Measurements from ENCODE around the gene TNIP1. TPM values are rescaled to one million over a fixed set of nuclear protein-coding genes. Genes with fewer than 3 reads are reported as not detected.

TNIP1 gene
- total RNA-seq, 4 donors from 2014 or later, result 74.4 to 115 (median 94.7) TPM

GRCh38 chr5:151081431-151082281 is 822 bp upstream of the TNIP1 start:
- TF ChIP-seq CTCF (IDR thresholded peaks at IDR 0.05) (no peak), POLR2A (IDR thresholded peaks at IDR 0.05) (no peak)
- WGBS, 2 donors, result 16 to 17% methylated on average over 15 of the region's 15 CpGs
- intact Hi-C loops (cut with DNase I), result no loop called here
- Histone ChIP-seq H3K27me3 (no peaks in the 10 kb centered on the region), H3K9me3 (no peaks in the 10 kb centered on the region), H3K27ac (peak overlapping the region; percentile 97 to 99 (median 99)), H3K4me1 (peaks cover 15 to 74% of the 10 kb centered on the region in 2 donors), H3K36me3 (no peaks in the 10 kb centered on the region), H3K4me3 (replicated peaks in 1 of 3) (peak overlapping the region; percentile 54 to 62 (median 61))
- no peak for DNase-seq

GRCh38 chr5:151079838-151080612 is 809 bp downstream of the TNIP1 start:
- peak overlapping the region; percentile 49 to 62 (median 54) for H3K4me3 ChIP-seq (replicated peaks in 1 of 3)
- H3K27ac ChIP-seq, result peak overlapping the region; percentile 97 to 99 (median 99)
- H3K27me3 ChIP-seq, result no peaks in the 10 kb centered on the region
- WGBS, 2 donors, result 12 to 19% methylated on average over 11 to 21 of the region's 21 CpGs
- DNase-seq, result no peak
- no peaks in the 10 kb centered on the region for H3K36me3 ChIP-seq
- TF ChIP-seq POLR2A (IDR thresholded peaks at IDR 0.05) (no peak), CTCF (IDR thresholded peaks at IDR 0.05) (no peak)
- intact Hi-C loops (cut with DNase I), result no loop called here
- peaks cover 27 to 72% of the 10 kb centered on the region in 2 donors for H3K4me1 ChIP-seq
- no peaks in the 10 kb centered on the region for H3K9me3 ChIP-seq

GRCh38 chr5:151078490-151079262 is 2.2 kb downstream of the TNIP1 start:
- Histone ChIP-seq H3K27me3 (no peaks in the 10 kb centered on the region), H3K36me3 (no peaks in the 10 kb centered on the region), H3K27ac (no peak overlapping the region), H3K4me3 (replicated peaks in 1 of 3) (no peak overlapping the region), H3K9me3 (no peaks in the 10 kb centered on the region), H3K4me1 (peaks cover 33 to 61% of the 10 kb centered on the region in 2 donors)
- WGBS, 2 donors, result 84 to 86% methylated on average over 16 of the region's 16 CpGs
- no peak for TF ChIP-seq CTCF (IDR thresholded peaks at IDR 0.05)
- TF ChIP-seq POLR2A (IDR thresholded peaks at IDR 0.05), result no peak
- DNase-seq, result no peak
- intact Hi-C loops (cut with DNase I), result no loop called here

- Histone ChIP-seq H3K4me3 (replicated peaks in 1 of 3) (no peak overlapping the region), H3K27me3 (no peaks in the 10 kb centered on the region), H3K9me3 (no peaks in the 10 kb centered on the region), H3K36me3 (no peaks in the 10 kb centered on the region), H3K4me1 (peaks cover 29 to 54% of the 10 kb centered on the region in 2 donors), H3K27ac (no peak overlapping the region)
- intact Hi-C loops (cut with DNase I), result no loop called here
- DNase-seq, result no peak
- TF ChIP-seq CTCF (IDR thresholded peaks at IDR 0.05) (no peak), POLR2A (IDR thresholded peaks at IDR 0.05) (no peak)
- WGBS, 2 donors, result 93 to 100% methylated on average over 3 of the region's 3 CpGs
These were observed 2.9 kb downstream of the TNIP1 start for GRCh38 chr5:151077967-151078366.

Data from thyroid gland (tissue), 4 donors.